Neuron (in vitro differentiated cells): ENCODE data around the gene DDX20.
A peak's percentile ranks its signal among the peaks of the same experiment; 100 is the strongest.

ENCODE experiments used
- H2AFZ ChIP-seq: one replicate; pipeline ENCODE4 v1.6.1; 2013; ENCODE audit warnings: low read depth, mild to moderate bottlenecking, inconsistent platforms, low read length, moderate library complexity
- H3K27me3 ChIP-seq: one replicate; pipeline ENCODE4 v1.6.1; 2013; ENCODE audit warnings: low read length; ENCODE audit not compliant: insufficient read depth
- H3K36me3 ChIP-seq: one replicate; pipeline ENCODE4 v1.6.1; 2013; ENCODE audit warnings: low read length; ENCODE audit not compliant: insufficient read depth
- H3K4me1 ChIP-seq: one replicate; pipeline ENCODE4 v1.6.1; 2013; ENCODE audit warnings: low read length; ENCODE audit not compliant: insufficient read depth
- H3K4me3 ChIP-seq: 2 replicates; pipeline ENCODE4 v1.5.1; 2013; ENCODE audit warnings: mild to moderate bottlenecking, low read length, moderate library complexity
- H3K9me3 ChIP-seq: one replicate; pipeline ENCODE4 v1.6.1; 2013; ENCODE audit warnings: low read length

Gene DDX20

GRCh38 chr1:111755331-111756123, at the start of gene DDX20:
DDX20 (plus strand) TSS chr1:111755901; CDS start chr1:111755925, 24 bp downstream.
- Histone ChIP-seq H3K4me1 (peaks cover 18% of the 10 kb centered on the region), H2AFZ (peak within 1 kb of the TSS; percentile 65)

GRCh38 chr1:111706921-111707320, 48.8 kb upstream of the DDX20 start:
- Histone ChIP-seq H3K9me3 (no peaks in the 10 kb centered on the region), H3K36me3 (peaks cover 32% of the 10 kb centered on the region), H3K4me3 (no peak overlapping the region), H3K27me3 (no peaks in the 10 kb centered on the region), H2AFZ (no peak overlapping the region), H3K4me1 (no peaks in the 10 kb centered on the region)

More at GRCh38 chr1:111755331-111756123, at the start of gene DDX20:
- H3K36me3 ChIP-seq = peaks cover 28% of the 10 kb centered on the region
- peak within 1 kb of the TSS; percentile 79 for H3K4me3 ChIP-seq
- no peaks in the 10 kb centered on the region for H3K27me3 ChIP-seq
- no peaks in the 10 kb centered on the region for H3K9me3 ChIP-seq

GRCh38 chr1:111707906-111708305, 47.8 kb upstream of the DDX20 start:
- H3K36me3 ChIP-seq = peaks cover 29% of the 10 kb centered on the region
- no peaks in the 10 kb centered on the region for H3K4me1 ChIP-seq
- H3K4me3 ChIP-seq = no peak overlapping the region
- no peaks in the 10 kb centered on the region for H3K27me3 ChIP-seq
- no peaks in the 10 kb centered on the region for H3K9me3 ChIP-seq
- H2AFZ ChIP-seq = no peak overlapping the region

GRCh38 chr1:111709986-111710385, 45.7 kb upstream of the DDX20 start:
- no peak overlapping the region for H3K4me3 ChIP-seq
- no peaks in the 10 kb centered on the region for H3K9me3 ChIP-seq
- peaks cover 14% of the 10 kb centered on the region for H3K36me3 ChIP-seq
- H2AFZ ChIP-seq = no peak overlapping the region
- no peaks in the 10 kb centered on the region for H3K4me1 ChIP-seq
- H3K27me3 ChIP-seq = no peaks in the 10 kb centered on the region

GRCh38 chr1:111716333-111716732, 39.4 kb upstream of the DDX20 start:
- Histone ChIP-seq H3K36me3 (no peaks in the 10 kb centered on the region), H3K27me3 (no peaks in the 10 kb centered on the region), H3K4me1 (no peaks in the 10 kb centered on the region), H3K4me3 (no peak overlapping the region), H3K9me3 (no peaks in the 10 kb centered on the region), H2AFZ (no peak overlapping the region)

GRCh38 chr1:111717450-111717849, 38.3 kb upstream of the DDX20 start:
- Histone ChIP-seq H3K36me3 (no peaks in the 10 kb centered on the region), H2AFZ (no peak overlapping the region), H3K9me3 (no peaks in the 10 kb centered on the region), H3K27me3 (no peaks in the 10 kb centered on the region), H3K4me1 (no peaks in the 10 kb centered on the region), H3K4me3 (no peak overlapping the region)

GRCh38 chr1:111719135-111719534, 36.6 kb upstream of the DDX20 start:
- Histone ChIP-seq H3K36me3 (no peaks in the 10 kb centered on the region), H3K4me1 (no peaks in the 10 kb centered on the region), H3K4me3 (no peak overlapping the region), H3K9me3 (no peaks in the 10 kb centered on the region), H3K27me3 (no peaks in the 10 kb centered on the region), H2AFZ (no peak overlapping the region)

- Histone ChIP-seq H3K9me3 (no peaks in the 10 kb centered on the region), H3K27me3 (no peaks in the 10 kb centered on the region), H3K4me1 (no peaks in the 10 kb centered on the region), H3K36me3 (no peaks in the 10 kb centered on the region), H2AFZ (no peak overlapping the region), H3K4me3 (no peak overlapping the region)
Observed at GRCh38 chr1:111719674-111720132, 36.0 kb upstream of the DDX20 start.

- Histone ChIP-seq H3K4me1 (peaks cover 2% of the 10 kb centered on the region), H3K9me3 (no peaks in the 10 kb centered on the region), H3K27me3 (no peaks in the 10 kb centered on the region), H2AFZ (no peak overlapping the region), H3K36me3 (no peaks in the 10 kb centered on the region), H3K4me3 (no peak overlapping the region)
Observed at GRCh38 chr1:111720274-111720976, 35.3 kb upstream of the DDX20 start.

GRCh38 chr1:111720977-111721786, 34.5 kb upstream of the DDX20 start:
- Histone ChIP-seq H3K4me3 (no peak overlapping the region), H3K9me3 (no peaks in the 10 kb centered on the region), H3K27me3 (no peaks in the 10 kb centered on the region), H3K4me1 (peaks cover 2% of the 10 kb centered on the region), H3K36me3 (no peaks in the 10 kb centered on the region), H2AFZ (no peak overlapping the region)

- H2AFZ ChIP-seq = no peak overlapping the region
- H3K9me3 ChIP-seq = no peaks in the 10 kb centered on the region
- H3K27me3 ChIP-seq = no peaks in the 10 kb centered on the region
- peaks cover 6% of the 10 kb centered on the region for H3K36me3 ChIP-seq
- H3K4me1 ChIP-seq = peaks cover 2% of the 10 kb centered on the region
- no peak overlapping the region for H3K4me3 ChIP-seq
Observed at GRCh38 chr1:111723091-111723806, 32.5 kb upstream of the DDX20 start.

- no peak overlapping the region for H3K4me3 ChIP-seq
- no peaks in the 10 kb centered on the region for H3K9me3 ChIP-seq
- H3K36me3 ChIP-seq = peaks cover 6% of the 10 kb centered on the region
- H3K4me1 ChIP-seq = peaks cover 2% of the 10 kb centered on the region
- no peak overlapping the region for H2AFZ ChIP-seq
- no peaks in the 10 kb centered on the region for H3K27me3 ChIP-seq
Observed at GRCh38 chr1:111723871-111724270, 31.8 kb upstream of the DDX20 start.
